Tibial nerve (tissue), 4 donors: ENCODE measurements around the gene SMYD3. TPM values are rescaled to one million over a fixed set of nuclear protein-coding genes. Genes with fewer than 3 reads are reported as not detected.
"Not testable (repeated sequence)": the region's sequence is repeated elsewhere in the genome, so short reads cannot be mapped to it uniquely, and the experiment has no call there.

ENCODE experiments used
- DNase-seq, 2 donors: peaks; one replicate each; pipeline ENCODE4 v3.0.0-alpha.2; 2019; ENCODE audit warnings: low spot score in 2 of 2
- H3K27ac ChIP-seq, 4 donors: fragments of 200-600 bp; sonication (generic) in 3 of 4; one replicate each; pipeline ENCODE4 v1.5.1; 2017 to 2019; ENCODE audit warnings: mild to moderate bottlenecking in 1 of 4
- H3K27me3 ChIP-seq, 2 donors: fragments of 200-600 bp; sonication (generic) in 1 of 2; one replicate each; pipeline versions ENCODE4 v1.5.1 to v1.6.0; 2017 to 2019
- H3K36me3 ChIP-seq, 3 donors: fragments of 200-600 bp; sonication (generic); one replicate each; pipeline ENCODE4 v1.5.1; 2018 to 2019
- H3K4me1 ChIP-seq, 4 donors: fragments of 200-600 bp; sonication (generic) in 3 of 4; one replicate each; pipeline ENCODE4 v1.5.1; 2017 to 2019
- H3K4me3 ChIP-seq, 4 donors: fragments of 200-600 bp; sonication (generic) in 3 of 4; one replicate each; pipeline ENCODE4 v1.5.1; 2017 to 2019; ENCODE audit warnings: mild to moderate bottlenecking in 1 of 4, moderate library complexity in 1 of 4
- H3K9me3 ChIP-seq, 4 donors: fragments of 200-600 bp; sonication (generic) in 3 of 4; one replicate each; pipeline ENCODE4 v1.5.1; 2017 to 2019
- EP300 ChIP-seq, 2 donors: sonication (generic); formaldehyde crosslinking; IDR thresholded peaks; one replicate each; pipeline ENCODE4 v1.6.1; 2017; ENCODE audit warnings: antibody characterized with exemption in 2 of 2, mild to moderate bottlenecking in 1 of 2
- POLR2A ChIP-seq, 2 donors: fragments of 450-650 bp; IDR thresholded peaks; one replicate each; pipeline ENCODE4 v1.6.1; 2017; ENCODE audit warnings: antibody characterized with exemption in 2 of 2, mild to moderate bottlenecking in 2 of 2, moderate library complexity in 2 of 2
- WGBS, 2 donors: methylation state at CpG; one replicate each; pipeline ENCODE4 v1.1.5; 2018; 5-methylcytosine and 5-hydroxymethylcytosine counted together
- total RNA-seq, 4 donors: library from RNA; depleted of rRNA; stranded (reverse); fragments of >200 nt; gene quantifications; one replicate each; pipeline ENCODE4 v1.1.0, GENCODE V29; 2016
- TF ChIP-seq, protein P1 (sequence below), 5 experiments: fragments of 200-600 bp in 3 of 5; fragments of 450-650 bp in 2 of 5; sonication (generic) in 3 of 5; IDR thresholded peaks; one replicate each; pipeline ENCODE4 v1.5.1; 2016 to 2019; ENCODE audit warnings: antibody characterized with exemption in 5 of 5, mild to moderate bottlenecking in 3 of 5, moderate library complexity in 2 of 5

SMYD3 gene
- total RNA-seq, 4 donors from 2014 or later, result 22.2 to 30.3 (median 27.0) TPM

DNA sequence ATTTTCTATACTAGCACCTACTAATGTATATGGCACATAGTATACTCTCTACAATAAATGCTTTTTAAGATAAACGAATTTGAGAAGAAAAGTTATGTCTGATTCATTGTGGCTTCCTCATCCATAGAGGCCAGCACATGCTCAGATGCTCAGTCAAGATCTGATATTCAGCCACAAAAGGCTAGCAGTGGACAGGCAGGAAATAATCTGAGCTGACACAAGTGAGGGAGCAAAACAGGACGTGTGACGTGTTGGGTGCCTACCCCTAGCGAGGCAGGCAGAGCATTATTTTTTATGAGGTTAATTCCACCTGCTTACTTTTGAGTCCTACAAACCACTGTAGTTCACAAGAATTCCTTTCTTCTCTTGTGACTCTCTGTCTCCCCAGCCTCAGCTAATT lies 550.9 kb downstream of the SMYD3 start:
- no peak for TF ChIP-seq EP300 (IDR thresholded peaks at IDR 0.05)
- TF ChIP-seq POLR2A (IDR thresholded peaks at IDR 0.05), result no peak
- TF ChIP-seq, protein P1, sequence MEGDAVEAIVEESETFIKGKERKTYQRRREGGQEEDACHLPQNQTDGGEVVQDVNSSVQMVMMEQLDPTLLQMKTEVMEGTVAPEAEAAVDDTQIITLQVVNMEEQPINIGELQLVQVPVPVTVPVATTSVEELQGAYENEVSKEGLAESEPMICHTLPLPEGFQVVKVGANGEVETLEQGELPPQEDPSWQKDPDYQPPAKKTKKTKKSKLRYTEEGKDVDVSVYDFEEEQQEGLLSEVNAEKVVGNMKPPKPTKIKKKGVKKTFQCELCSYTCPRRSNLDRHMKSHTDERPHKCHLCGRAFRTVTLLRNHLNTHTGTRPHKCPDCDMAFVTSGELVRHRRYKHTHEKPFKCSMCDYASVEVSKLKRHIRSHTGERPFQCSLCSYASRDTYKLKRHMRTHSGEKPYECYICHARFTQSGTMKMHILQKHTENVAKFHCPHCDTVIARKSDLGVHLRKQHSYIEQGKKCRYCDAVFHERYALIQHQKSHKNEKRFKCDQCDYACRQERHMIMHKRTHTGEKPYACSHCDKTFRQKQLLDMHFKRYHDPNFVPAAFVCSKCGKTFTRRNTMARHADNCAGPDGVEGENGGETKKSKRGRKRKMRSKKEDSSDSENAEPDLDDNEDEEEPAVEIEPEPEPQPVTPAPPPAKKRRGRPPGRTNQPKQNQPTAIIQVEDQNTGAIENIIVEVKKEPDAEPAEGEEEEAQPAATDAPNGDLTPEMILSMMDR (IDR thresholded peaks at IDR 0.05), result no peak
- no peaks in the 10 kb centered on the region for H3K27me3 ChIP-seq
- 72 to 83% methylated on average over 4 of the region's 4 CpGs for WGBS, 2 donors
- no peak overlapping the region for H3K4me3 ChIP-seq
- peaks cover 0 to 13% (median 8%) of the 10 kb centered on the region in 4 donors for H3K4me1 ChIP-seq
- H3K36me3 ChIP-seq, result no peaks in the 10 kb centered on the region
- DNase-seq, result no peak
- no peaks in the 10 kb centered on the region for H3K9me3 ChIP-seq
- H3K27ac ChIP-seq, result no peak overlapping the region

DNA sequence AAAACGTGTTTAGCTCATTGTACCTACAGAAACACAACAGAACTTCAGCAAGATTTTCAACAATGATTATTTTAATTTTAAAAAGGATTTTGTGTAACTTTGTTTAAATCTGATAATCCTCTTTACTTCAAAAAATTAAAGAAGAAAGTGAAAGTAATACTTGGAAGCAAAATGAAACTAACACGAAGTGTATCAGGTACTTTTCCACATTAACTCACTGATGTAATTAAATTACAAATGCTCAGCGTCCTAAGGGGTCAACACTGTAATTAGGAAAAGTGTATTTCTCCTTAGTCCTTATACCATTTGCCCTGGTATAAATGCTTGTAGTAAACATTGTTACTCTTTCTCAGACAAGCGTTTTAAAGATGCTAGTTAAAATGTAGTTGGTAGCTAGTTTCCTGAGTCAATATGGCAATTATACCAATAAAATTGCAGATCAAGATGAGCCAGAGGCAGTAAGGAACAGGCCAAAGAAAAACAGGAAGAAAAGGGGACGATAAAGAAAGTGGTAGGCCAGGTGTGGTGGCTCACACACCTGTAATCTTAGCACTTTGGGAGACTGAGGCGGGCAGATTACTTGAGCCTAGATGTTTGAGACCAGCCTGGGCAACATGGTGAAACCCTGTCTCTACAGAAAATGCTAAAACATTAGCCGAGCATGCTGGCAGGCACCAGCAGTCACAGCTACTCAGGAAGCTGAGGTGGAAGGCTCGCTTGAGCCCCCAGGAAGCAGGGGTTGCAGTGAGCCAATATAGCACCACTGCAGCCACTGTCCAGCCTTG lies 553.0 kb downstream of the SMYD3 start:
- no peak for DNase-seq
- Histone ChIP-seq H3K27ac (peak overlapping the region in 3 of 4 donors; percentile 38 to 58 (median 55)), H3K4me1 (peaks cover 0 to 13% (median 8%) of the 10 kb centered on the region in 4 donors), H3K4me3 (peak overlapping the region in 3 of 4 donors; percentile 11 to 34 (median 32)), H3K36me3 (no peaks in the 10 kb centered on the region), H3K27me3 (no peaks in the 10 kb centered on the region), H3K9me3 (no peaks in the 10 kb centered on the region)
- 43 to 45% methylated on average over 8 of the region's 8 CpGs for WGBS, 2 donors
- TF ChIP-seq, protein P1 (IDR thresholded peaks at IDR 0.05), result no peak
- TF ChIP-seq POLR2A (IDR thresholded peaks at IDR 0.05) (no peak), EP300 (IDR thresholded peaks at IDR 0.05) (no peak)

DNA sequence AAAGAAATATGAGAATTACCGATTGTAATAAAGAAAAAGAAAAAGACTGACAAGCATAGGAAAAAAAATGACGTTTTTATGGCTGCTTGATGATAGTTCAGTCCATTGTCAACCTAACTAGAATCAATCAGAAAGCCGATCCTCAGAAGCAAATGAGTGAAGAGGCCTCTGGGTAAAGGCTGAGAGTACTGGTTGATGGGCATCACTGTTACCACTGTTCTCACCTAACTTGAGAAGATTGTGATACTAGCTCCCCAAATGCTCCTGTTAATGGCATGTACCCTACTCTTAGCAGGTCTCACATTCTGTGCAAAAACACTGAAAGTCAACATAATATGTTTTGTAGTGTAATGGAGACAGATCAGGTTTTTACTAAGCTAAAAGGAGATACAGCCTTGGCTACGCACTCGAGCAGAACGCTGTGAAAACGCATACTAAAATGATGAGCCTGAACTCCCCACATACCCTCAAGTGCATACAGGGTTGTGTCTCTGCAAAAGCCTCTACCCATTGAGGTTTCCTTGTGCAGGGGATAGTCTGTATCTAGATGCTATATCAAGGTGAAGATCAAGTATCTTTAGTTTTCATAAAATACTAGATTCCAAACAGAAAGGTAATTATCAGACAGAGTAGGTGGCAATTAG lies 554.6 kb downstream of the SMYD3 start:
- Histone ChIP-seq H3K4me3 (no peak overlapping the region), H3K9me3 (no peaks in the 10 kb centered on the region), H3K36me3 (no peaks in the 10 kb centered on the region), H3K27me3 (no peaks in the 10 kb centered on the region), H3K27ac (no peak overlapping the region), H3K4me1 (peaks cover 0 to 13% (median 8%) of the 10 kb centered on the region in 4 donors)
- TF ChIP-seq EP300 (IDR thresholded peaks at IDR 0.05) (no peak), POLR2A (IDR thresholded peaks at IDR 0.05) (no peak)
- TF ChIP-seq, protein P1 (IDR thresholded peaks at IDR 0.05), result no peak
- no peak for DNase-seq
- WGBS, 2 donors, result 88 to 93% methylated on average over 7 of the region's 7 CpGs

DNA sequence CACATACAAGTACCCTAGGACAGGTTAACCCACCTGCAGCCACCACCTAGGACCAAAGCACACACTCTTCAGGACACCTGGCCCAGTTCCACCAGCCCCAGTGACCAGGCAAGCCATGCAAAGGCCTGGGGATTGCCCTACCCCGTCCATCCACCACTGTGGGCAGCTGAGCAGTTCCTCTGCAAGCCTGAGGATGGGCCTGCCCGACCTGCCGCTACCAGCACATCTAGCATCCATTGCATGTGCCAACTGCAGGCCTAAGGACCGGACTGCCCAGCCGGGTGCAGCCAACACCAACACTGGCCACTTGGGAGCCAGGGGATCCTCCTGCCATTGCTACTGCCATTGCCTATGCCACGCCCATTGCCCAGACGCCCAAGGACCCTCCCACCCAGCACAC lies 558.3 kb downstream of the SMYD3 start:
- H3K9me3 ChIP-seq, result peaks cover 0 to 25% (median 4%) of the 10 kb centered on the region in 4 donors
- peaks cover 0 to 8% (median 5%) of the 10 kb centered on the region in 4 donors for H3K4me1 ChIP-seq
- no peak for DNase-seq
- WGBS, 2 donors, result 95 to 98% methylated on average over 5 to 7 of the region's 7 CpGs
- TF ChIP-seq, protein P1 (IDR thresholded peaks at IDR 0.05), result no peak
- no peak for TF ChIP-seq EP300 (IDR thresholded peaks at IDR 0.05)
- no peak for TF ChIP-seq POLR2A (IDR thresholded peaks at IDR 0.05)
- no peaks in the 10 kb centered on the region for H3K27me3 ChIP-seq
- no peak overlapping the region for H3K4me3 ChIP-seq
- no peaks in the 10 kb centered on the region for H3K36me3 ChIP-seq
- H3K27ac ChIP-seq, result no peak overlapping the region

DNA sequence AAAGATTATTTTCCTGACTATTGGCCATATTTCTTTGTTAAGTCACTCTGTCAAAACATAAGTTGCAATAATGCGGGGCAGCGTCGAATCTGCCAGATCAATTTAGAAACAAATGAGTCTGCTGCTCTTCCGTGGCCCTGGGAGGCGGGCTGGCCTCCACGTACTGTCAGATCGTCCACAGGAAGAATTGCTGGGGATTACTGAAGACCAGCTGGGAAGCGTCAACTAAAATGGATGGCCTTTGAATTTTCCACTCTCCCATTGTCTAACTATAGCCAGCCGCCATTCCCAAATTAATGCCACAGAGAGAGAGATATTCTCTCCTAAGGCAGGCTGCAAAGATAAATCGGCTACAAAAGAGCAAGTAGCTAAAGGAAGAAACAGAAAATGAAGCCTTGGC lies 560.2 kb downstream of the SMYD3 start:
- Histone ChIP-seq H3K36me3 (no peaks in the 10 kb centered on the region), H3K27ac (no peak overlapping the region), H3K27me3 (no peaks in the 10 kb centered on the region), H3K9me3 (peaks cover 0 to 25% (median 4%) of the 10 kb centered on the region in 4 donors), H3K4me3 (no peak overlapping the region), H3K4me1 (no peaks in the 10 kb centered on the region)
- DNase-seq, result no peak
- TF ChIP-seq POLR2A (IDR thresholded peaks at IDR 0.05) (no peak), EP300 (IDR thresholded peaks at IDR 0.05) (no peak)
- TF ChIP-seq, protein P1 (IDR thresholded peaks at IDR 0.05), result no peak
- 62 to 68% methylated on average over 10 of the region's 10 CpGs for WGBS, 2 donors

DNA sequence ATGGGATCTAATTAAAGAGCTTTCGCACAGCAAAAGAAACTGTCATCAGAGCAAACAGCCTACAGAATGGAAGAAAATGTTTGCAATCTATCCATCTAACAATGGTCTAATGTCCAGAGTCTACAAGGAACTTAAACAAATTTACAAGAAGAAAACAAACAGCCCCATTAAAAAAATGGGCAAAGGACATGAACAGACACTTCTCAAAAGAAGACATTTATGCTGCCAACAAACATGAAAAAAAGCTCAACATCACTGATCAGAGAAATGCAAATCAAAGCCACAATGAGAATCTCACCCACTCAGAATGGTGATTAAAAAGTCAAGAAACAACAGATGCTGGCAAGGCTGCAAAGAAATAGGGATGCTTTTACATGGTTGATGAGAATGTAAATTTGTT lies 561.9 kb downstream of the SMYD3 start:
- not testable (repeated sequence) for DNase-seq

More for the DNA sequence above, 561.9 kb downstream of the SMYD3 start:
- 91 to 92% methylated on average over 1 of the region's 1 CpG for WGBS, 2 donors
- not testable (repeated sequence) for H3K4me1 ChIP-seq, H3K27me3 ChIP-seq, H3K36me3 ChIP-seq, H3K27ac ChIP-seq, H3K4me3 ChIP-seq
- H3K9me3 ChIP-seq, result peaks cover 0 to 25% (median 4%) of the 10 kb centered on the region in 4 donors
